Measurements from ENCODE around the gene ZCCHC18. TPM values are rescaled to one million over a fixed set of nuclear protein-coding genes. Genes with fewer than 3 reads are reported as not detected.
"Not testable (repeated sequence)": the region's sequence is repeated elsewhere in the genome, so short reads cannot be mapped to it uniquely, and the experiment has no call there.

ZCCHC18 gene
- polyA plus RNA-seq (2012; rRNA removed), result 5.9 and 7.5 TPM in 2 replicates
- 5.1 and 5.9 TPM in 2 replicates for polyA plus RNA-seq (2012; cell fraction: cytosol; rRNA removed)
- polyA plus RNA-seq (2012; cell fraction: nucleus; rRNA removed), result 19.1 and 33.9 TPM in 2 replicates

DNA sequence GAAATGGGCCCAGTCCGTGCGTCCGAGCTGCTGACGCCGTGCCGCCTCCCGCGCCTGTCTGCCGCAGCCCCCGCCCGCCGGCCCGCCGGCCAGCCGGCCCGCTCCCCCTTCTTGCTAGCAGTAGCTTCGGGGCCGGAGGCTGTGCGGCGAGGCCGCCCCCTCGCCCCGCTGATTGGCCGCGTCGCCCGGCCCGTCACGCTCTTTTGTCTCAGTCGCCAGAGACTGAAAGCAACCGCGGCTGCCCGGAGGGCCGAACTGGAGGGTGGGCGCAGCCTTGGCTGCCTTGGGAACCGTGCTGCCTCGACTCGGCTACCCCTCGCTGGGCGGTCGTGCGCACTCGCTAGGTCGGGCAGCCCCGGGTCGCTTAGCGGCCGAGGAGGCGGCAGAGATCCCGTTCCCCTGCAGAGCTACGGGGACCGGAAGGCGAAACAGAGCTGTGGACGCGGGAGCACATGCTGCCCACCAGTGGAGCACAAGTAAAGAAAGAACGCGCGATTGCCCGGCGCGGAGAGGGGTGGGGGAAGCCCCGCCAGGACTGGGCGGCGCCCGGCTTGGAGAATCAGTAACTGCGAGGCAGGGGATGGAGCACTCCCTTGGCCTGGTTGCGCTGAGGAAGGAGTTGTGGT is at the start of gene ZCCHC18:
Gene ZCCHC18, plus strand, starts transcription at position 198 of the 626 bp plus-strand sequence. CDS start 1,589 bp downstream, outside the sequence.
- Histone ChIP-seq H3K9me3 (no peaks in the 10 kb centered on the region), H3K36me3 (replicated peaks in 1 of 2; ENCODE audit: control insufficient read depth in 1 of 2, insufficient read depth in 2 of 2, low read length in 1 of 2) (no peaks in the 10 kb centered on the region), H3K4me2 (peak within 1 kb of the TSS; percentile 90), H3K4me1 (ENCODE audit: control insufficient read depth in 1 of 2, insufficient read depth in 2 of 2, low read depth in 1 of 2, low read length in 1 of 2) (peaks cover 0 to 15% of the 10 kb centered on the region in 2 experiments; a peak in 1 of 4 replicates), H3K9me2 (no peaks in the 10 kb centered on the region), H4K20me1 (ENCODE audit: insufficient read depth) (no peaks in the 10 kb centered on the region), H3K27ac (ENCODE audit: low read depth in 2 of 2, low read length in 1 of 2) (peak within 1 kb of the TSS; percentile 65 to 70), H2AFZ (ENCODE audit: low read depth) (peak within 1 kb of the TSS; percentile 77), H3K4me3 (ENCODE audit: low read depth in 2 of 2, low read length in 1 of 2) (peak within 1 kb of the TSS; percentile 49 to 85), H3K9ac (peak within 1 kb of the TSS; percentile 81), H3F3A (replicated peaks; ENCODE audit: insufficient read depth) (no peaks in the 10 kb centered on the region), H3K27me3 (ENCODE audit: insufficient read depth) (peaks cover 15% of the 10 kb centered on the region; the same call in 1 of the 2 replicates), H3K79me2 (ENCODE audit: insufficient read depth) (no peaks in the 10 kb centered on the region)
- 13% methylated on average over 13 of the region's 67 CpGs for WGBS (ENCODE audit: low lambda C conversion rate)
- TF ChIP-seq CHD2 (IDR thresholded peaks at IDR 0.05; ENCODE audit: low read length, partially characterized antibody) (no peak), GABPA (IDR thresholded peaks at IDR 0.05; ENCODE audit: low read depth) (0 out of 2 replicates have a peak, but pooled peaks have one; percentile 11), POLR2AphosphoS5 (IDR thresholded peaks at IDR 0.05; ENCODE audit: low read depth, low read length) (peak; percentile 66), TAF1 (IDR thresholded peaks at IDR 0.05; ENCODE audit: borderline replicate concordance, low read depth, low read length) (0 out of 2 replicates have a peak, but pooled peaks have one; percentile 44), MXI1 (IDR thresholded peaks at IDR 0.05; ENCODE audit: low read depth, low read length) (peak; percentile 24; the same call in 1 of the 2 replicates), FOXM1 (IDR thresholded peaks at IDR 0.05; ENCODE audit: low read depth) (no peak)
- TF ChIP-seq, protein P1, sequence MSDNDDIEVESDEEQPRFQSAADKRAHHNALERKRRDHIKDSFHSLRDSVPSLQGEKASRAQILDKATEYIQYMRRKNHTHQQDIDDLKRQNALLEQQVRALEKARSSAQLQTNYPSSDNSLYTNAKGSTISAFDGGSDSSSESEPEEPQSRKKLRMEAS (IDR thresholded peaks at IDR 0.05; ENCODE audit: low read depth), result peak; percentile 91
- ChIA-PET POLR2A (interaction anchor here (0.7 kb wide), 1 partner anchor 12 kb away, joined by 3 read pairs; no protein-coding TSS in a partner anchor), CTCF (interaction anchor here (0.6 to 1.8 kb wide), 11 partner anchors 11 to 279 kb away, joined by 3 to 12 read pairs (median 4); no protein-coding TSS in a partner anchor)
- DNase-seq, result peak; percentile 88

DNA sequence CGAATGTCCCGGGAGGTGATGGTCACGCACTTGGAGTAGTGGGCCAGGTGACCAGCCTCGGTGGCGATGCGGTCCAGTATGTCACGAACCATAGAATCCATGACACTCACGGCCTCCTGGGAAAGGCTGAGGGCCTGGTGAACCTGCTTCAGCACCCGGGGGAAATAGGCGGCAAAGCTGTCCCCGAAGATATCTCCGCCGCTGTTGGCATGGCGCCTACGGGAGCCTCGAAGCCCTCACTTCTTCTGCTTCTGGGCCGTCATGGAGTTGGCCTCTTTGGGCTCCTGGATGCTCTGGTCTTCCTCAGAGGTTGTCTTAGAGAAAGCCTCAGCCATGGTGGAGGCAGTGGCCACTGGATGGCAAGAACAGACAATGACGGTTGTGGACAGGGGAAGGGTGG is 49.7 kb upstream of the ZCCHC18 start:
- H3K4me1 ChIP-seq (ENCODE audit: control insufficient read depth in 1 of 2, insufficient read depth in 2 of 2, low read depth in 1 of 2, low read length in 1 of 2); POLR2A ChIA-PET; H3K36me3 ChIP-seq (replicated peaks in 1 of 2; ENCODE audit: control insufficient read depth in 1 of 2, insufficient read depth in 2 of 2, low read length in 1 of 2); H3F3A ChIP-seq (replicated peaks; ENCODE audit: insufficient read depth); H3K4me3 ChIP-seq (ENCODE audit: low read depth in 2 of 2, low read length in 1 of 2); H3K27ac ChIP-seq (ENCODE audit: low read depth in 2 of 2, low read length in 1 of 2); H4K20me1 ChIP-seq (ENCODE audit: insufficient read depth); H2AFZ ChIP-seq (ENCODE audit: low read depth); CTCF ChIA-PET; H3K27me3 ChIP-seq (ENCODE audit: insufficient read depth); H3K79me2 ChIP-seq (ENCODE audit: insufficient read depth); H3K9me2 ChIP-seq; DNase-seq; H3K9ac ChIP-seq; H3K9me3 ChIP-seq; H3K4me2 ChIP-seq: not testable (repeated sequence)
- WGBS (ENCODE audit: low lambda C conversion rate), result 31% methylated on average over 8 of the region's 18 CpGs

DNA sequence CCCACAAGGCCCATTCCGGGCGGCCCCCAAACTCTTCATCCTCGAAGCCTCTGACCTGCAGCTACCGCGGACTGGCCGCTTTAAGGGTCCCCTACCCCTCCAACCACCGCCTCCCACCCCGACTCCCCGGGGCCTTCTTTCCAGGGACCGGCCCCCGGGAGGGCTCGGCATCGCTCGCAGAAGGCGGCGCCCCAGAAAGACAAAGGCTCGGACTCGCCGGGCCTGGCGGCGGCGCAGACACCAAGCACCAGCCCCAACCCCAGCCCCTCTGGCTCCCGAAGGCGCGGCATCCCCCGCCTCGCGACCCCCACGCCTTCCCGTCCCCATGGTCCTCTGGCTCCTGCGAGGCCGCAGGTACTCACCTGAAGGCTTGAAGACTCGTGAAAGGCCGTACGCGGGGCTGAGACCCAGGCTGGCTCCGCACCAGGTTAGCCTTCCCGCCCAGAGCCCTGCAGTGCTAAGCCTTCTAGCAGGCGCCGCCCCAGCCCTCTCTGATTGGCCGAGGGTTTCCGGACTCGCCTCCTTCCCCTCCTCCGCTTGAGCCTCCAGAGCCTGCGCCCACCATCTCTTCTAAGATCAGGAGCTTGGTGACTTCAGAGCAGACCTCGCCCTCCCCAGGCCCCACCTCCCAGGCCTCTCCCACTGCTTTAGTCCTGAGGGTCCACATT is 36.4 kb upstream of the ZCCHC18 start, which contains the start of gene TMSB15C:
Gene TMSB15C, minus strand, starts transcription at position 459 of the 668 bp plus-strand sequence.
- H3K27ac ChIP-seq (ENCODE audit: low read depth in 2 of 2, low read length in 1 of 2); H3K4me2 ChIP-seq; H3K36me3 ChIP-seq (replicated peaks in 1 of 2; ENCODE audit: control insufficient read depth in 1 of 2, insufficient read depth in 2 of 2, low read length in 1 of 2); H3K9ac ChIP-seq; H3F3A ChIP-seq (replicated peaks; ENCODE audit: insufficient read depth); H3K9me3 ChIP-seq; H3K79me2 ChIP-seq (ENCODE audit: insufficient read depth); H3K9me2 ChIP-seq; CTCF ChIA-PET; H3K27me3 ChIP-seq (ENCODE audit: insufficient read depth); H3K4me3 ChIP-seq (ENCODE audit: low read depth in 2 of 2, low read length in 1 of 2); H3K4me1 ChIP-seq (ENCODE audit: control insufficient read depth in 1 of 2, insufficient read depth in 2 of 2, low read depth in 1 of 2, low read length in 1 of 2); DNase-seq; H4K20me1 ChIP-seq (ENCODE audit: insufficient read depth); POLR2A ChIA-PET; H2AFZ ChIP-seq (ENCODE audit: low read depth): not testable (repeated sequence)
- WGBS (ENCODE audit: low lambda C conversion rate), result no CpG with 5 or more reads among the region's 46 CpGs

DNA sequence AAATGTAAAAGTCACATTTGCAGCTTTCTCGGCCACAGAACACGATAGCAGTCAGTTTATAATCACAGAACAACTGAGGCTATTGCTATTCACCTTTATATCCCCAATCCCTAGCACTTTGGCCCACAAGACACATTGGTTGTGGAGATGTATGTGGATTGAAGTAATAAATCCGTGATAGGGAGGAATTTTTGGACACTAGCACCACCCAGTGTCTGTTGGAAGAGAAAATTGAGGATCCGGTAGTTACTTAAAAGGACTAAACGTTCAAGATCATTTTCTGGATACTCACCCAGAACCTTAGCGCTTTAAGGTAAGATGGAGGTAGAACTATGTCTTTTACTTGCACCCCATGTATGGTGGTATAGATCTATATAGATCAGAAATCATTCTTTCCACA is 34.5 kb upstream of the ZCCHC18 start:
- H3F3A ChIP-seq (replicated peaks; ENCODE audit: insufficient read depth); H3K4me3 ChIP-seq (ENCODE audit: low read depth in 2 of 2, low read length in 1 of 2); H3K79me2 ChIP-seq (ENCODE audit: insufficient read depth); H3K27ac ChIP-seq (ENCODE audit: low read depth in 2 of 2, low read length in 1 of 2); H2AFZ ChIP-seq (ENCODE audit: low read depth); H4K20me1 ChIP-seq (ENCODE audit: insufficient read depth); H3K9me3 ChIP-seq; H3K4me1 ChIP-seq (ENCODE audit: control insufficient read depth in 1 of 2, insufficient read depth in 2 of 2, low read depth in 1 of 2, low read length in 1 of 2); H3K36me3 ChIP-seq (replicated peaks in 1 of 2; ENCODE audit: control insufficient read depth in 1 of 2, insufficient read depth in 2 of 2, low read length in 1 of 2); H3K27me3 ChIP-seq (ENCODE audit: insufficient read depth); H3K9ac ChIP-seq; POLR2A ChIA-PET; CTCF ChIA-PET; H3K4me2 ChIP-seq; DNase-seq; H3K9me2 ChIP-seq: not testable (repeated sequence)
- no CpG with 5 or more reads among the region's 6 CpGs for WGBS (ENCODE audit: low lambda C conversion rate)
